ENCODE results near the gene DNAH1.

- no peak for TF ChIP-seq POLR2A (IDR thresholded peaks at IDR 0.05; ENCODE audit: low read length)
- TF ChIP-seq GATA1 (IDR thresholded peaks at IDR 0.05; ENCODE audit: low read depth, low read length), result no peak
Measured at GRCh38 chr3:52351762-52352368, 35.7 kb downstream of the DNAH1 start.
